ENCODE data around the gene HDDC2. TPM values are rescaled to one million over a fixed set of nuclear protein-coding genes. Genes with fewer than 3 reads are reported as not detected.

The HDDC2 gene
- total RNA-seq, 1 experiment from 2014 or later = 69.8 TPM

- TF ChIP-seq, protein P1, sequence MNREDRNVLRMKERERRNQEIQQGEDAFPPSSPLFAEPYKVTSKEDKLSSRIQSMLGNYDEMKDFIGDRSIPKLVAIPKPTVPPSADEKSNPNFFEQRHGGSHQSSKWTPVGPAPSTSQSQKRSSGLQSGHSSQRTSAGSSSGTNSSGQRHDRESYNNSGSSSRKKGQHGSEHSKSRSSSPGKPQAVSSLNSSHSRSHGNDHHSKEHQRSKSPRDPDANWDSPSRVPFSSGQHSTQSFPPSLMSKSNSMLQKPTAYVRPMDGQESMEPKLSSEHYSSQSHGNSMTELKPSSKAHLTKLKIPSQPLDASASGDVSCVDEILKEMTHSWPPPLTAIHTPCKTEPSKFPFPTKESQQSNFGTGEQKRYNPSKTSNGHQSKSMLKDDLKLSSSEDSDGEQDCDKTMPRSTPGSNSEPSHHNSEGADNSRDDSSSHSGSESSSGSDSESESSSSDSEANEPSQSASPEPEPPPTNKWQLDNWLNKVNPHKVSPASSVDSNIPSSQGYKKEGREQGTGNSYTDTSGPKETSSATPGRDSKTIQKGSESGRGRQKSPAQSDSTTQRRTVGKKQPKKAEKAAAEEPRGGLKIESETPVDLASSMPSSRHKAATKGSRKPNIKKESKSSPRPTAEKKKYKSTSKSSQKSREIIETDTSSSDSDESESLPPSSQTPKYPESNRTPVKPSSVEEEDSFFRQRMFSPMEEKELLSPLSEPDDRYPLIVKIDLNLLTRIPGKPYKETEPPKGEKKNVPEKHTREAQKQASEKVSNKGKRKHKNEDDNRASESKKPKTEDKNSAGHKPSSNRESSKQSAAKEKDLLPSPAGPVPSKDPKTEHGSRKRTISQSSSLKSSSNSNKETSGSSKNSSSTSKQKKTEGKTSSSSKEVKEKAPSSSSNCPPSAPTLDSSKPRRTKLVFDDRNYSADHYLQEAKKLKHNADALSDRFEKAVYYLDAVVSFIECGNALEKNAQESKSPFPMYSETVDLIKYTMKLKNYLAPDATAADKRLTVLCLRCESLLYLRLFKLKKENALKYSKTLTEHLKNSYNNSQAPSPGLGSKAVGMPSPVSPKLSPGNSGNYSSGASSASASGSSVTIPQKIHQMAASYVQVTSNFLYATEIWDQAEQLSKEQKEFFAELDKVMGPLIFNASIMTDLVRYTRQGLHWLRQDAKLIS (CRISPR knock-in tag; IDR thresholded peaks at IDR 0.05; ENCODE audit: borderline replicate concordance) = no peak
- TF ChIP-seq, protein P2, sequence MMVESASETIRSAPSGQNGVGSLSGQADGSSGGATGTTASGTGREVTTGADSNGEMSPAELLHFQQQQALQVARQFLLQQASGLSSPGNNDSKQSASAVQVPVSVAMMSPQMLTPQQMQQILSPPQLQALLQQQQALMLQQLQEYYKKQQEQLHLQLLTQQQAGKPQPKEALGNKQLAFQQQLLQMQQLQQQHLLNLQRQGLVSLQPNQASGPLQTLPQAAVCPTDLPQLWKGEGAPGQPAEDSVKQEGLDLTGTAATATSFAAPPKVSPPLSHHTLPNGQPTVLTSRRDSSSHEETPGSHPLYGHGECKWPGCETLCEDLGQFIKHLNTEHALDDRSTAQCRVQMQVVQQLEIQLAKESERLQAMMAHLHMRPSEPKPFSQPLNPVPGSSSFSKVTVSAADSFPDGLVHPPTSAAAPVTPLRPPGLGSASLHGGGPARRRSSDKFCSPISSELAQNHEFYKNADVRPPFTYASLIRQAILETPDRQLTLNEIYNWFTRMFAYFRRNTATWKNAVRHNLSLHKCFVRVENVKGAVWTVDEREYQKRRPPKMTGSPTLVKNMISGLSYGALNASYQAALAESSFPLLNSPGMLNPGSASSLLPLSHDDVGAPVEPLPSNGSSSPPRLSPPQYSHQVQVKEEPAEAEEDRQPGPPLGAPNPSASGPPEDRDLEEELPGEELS (CRISPR knock-in tag; IDR thresholded peaks at IDR 0.05) = no peak
- TF ChIP-seq, protein P3, sequence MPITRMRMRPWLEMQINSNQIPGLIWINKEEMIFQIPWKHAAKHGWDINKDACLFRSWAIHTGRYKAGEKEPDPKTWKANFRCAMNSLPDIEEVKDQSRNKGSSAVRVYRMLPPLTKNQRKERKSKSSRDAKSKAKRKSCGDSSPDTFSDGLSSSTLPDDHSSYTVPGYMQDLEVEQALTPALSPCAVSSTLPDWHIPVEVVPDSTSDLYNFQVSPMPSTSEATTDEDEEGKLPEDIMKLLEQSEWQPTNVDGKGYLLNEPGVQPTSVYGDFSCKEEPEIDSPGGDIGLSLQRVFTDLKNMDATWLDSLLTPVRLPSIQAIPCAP (CRISPR knock-in tag; IDR thresholded peaks at IDR 0.05) = no peak
- TF ChIP-seq IRF2 (CRISPR knock-in tag; IDR thresholded peaks at IDR 0.05; ENCODE audit: borderline replicate concordance, low read depth) = no peak
- TF ChIP-seq ATF6 (CRISPR knock-in tag; IDR thresholded peaks at IDR 0.05) = no peak
Observed at GRCh38 chr6:125304970-125305660, 3.3 kb upstream of the HDDC2 start (continued).

- H3K27me3 Mint-ChIP-seq (ENCODE audit: low read depth) = peaks cover 6% of the 10 kb centered on the region
- peaks cover 21% of the 10 kb centered on the region for H3K36me3 Mint-ChIP-seq
- H3K27ac Mint-ChIP-seq = no peak overlapping the region
- ATAC-seq (no peak), DNase-seq (ENCODE audit: low spot score) (no peak)
- H3K4me1 Mint-ChIP-seq = peaks cover 16% of the 10 kb centered on the region
- H3K9me3 Mint-ChIP-seq = peaks cover 18% of the 10 kb centered on the region
- CTCF ChIA-PET = no interaction called here
- H3K4me3 Mint-ChIP-seq = peak overlapping the region; percentile 10; the same call in 1 of the 2 replicates
- POLR2A ChIA-PET = no interaction called here
- TF ChIP-seq MXD4 (CRISPR knock-in tag; IDR thresholded peaks at IDR 0.05; ENCODE audit: borderline replicate concordance) = no peak
Observed at GRCh38 chr6:125303512-125303854, 1.7 kb upstream of the HDDC2 start.

DNA sequence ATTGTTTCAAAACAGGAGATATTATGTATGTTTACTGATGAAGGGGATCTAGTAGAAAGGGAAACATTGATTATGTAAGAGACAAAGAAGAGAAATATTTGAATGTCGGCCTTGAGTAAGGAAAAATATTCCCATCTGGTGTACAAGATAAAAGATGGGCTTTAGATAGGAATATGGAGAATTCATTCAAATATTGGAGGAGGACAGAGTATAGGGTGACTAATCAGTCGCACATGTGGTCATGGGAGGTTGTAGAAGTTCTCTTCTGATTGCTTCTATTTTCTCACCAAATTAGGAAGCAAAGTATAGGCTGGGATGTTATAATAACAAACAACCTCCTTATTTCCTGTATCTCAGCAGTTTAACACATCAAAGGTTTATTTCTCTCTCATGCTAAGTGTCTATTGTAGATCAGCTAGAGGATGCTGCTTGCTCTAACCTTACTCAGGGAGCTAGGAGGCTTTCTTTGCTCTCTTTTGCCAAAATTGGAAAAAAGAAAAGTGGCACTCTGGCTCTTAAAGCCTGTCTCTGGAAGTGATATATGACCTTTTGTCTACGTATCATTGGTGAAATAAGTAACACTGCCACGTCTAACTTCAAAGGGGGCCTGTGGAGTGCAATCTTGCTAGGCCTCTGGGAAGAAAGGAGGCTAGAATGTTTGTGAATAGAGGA is 1.2 kb upstream of the HDDC2 start:
- H3K4me1 Mint-ChIP-seq = peaks cover 16% of the 10 kb centered on the region
- TF ChIP-seq, protein P4, sequence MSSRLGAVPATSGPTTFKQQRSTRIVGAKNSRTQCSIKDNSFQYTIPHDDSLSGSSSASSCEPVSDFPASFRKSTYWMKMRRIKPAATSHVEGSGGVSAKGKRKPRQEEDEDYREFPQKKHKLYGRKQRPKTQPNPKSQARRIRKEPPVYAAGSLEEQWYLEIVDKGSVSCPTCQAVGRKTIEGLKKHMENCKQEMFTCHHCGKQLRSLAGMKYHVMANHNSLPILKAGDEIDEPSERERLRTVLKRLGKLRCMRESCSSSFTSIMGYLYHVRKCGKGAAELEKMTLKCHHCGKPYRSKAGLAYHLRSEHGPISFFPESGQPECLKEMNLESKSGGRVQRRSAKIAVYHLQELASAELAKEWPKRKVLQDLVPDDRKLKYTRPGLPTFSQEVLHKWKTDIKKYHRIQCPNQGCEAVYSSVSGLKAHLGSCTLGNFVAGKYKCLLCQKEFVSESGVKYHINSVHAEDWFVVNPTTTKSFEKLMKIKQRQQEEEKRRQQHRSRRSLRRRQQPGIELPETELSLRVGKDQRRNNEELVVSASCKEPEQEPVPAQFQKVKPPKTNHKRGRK (CRISPR knock-in tag; IDR thresholded peaks at IDR 0.05; ENCODE audit: borderline replicate concordance) = no peak
- TF ChIP-seq TEAD4 (CRISPR knock-in tag; IDR thresholded peaks at IDR 0.05) (no peak), KAT7 (CRISPR knock-in tag; IDR thresholded peaks at IDR 0.05; ENCODE audit: borderline replicate concordance) (no peak), SMAD4 (CRISPR knock-in tag; IDR thresholded peaks at IDR 0.05) (no peak), ATF3 (CRISPR knock-in tag; conservative IDR thresholded peaks at IDR 0.05) (no peak), E2F1 (CRISPR knock-in tag; IDR thresholded peaks at IDR 0.05) (no peak), NR3C1 (CRISPR knock-in tag; conservative IDR thresholded peaks at IDR 0.05; ENCODE audit: low read depth) (no peak), CREB1 (CRISPR knock-in tag; IDR thresholded peaks at IDR 0.05) (no peak), FOXJ3 (CRISPR knock-in tag; IDR thresholded peaks at IDR 0.05; ENCODE audit: borderline replicate concordance) (no peak)
- TF ChIP-seq, protein P5, sequence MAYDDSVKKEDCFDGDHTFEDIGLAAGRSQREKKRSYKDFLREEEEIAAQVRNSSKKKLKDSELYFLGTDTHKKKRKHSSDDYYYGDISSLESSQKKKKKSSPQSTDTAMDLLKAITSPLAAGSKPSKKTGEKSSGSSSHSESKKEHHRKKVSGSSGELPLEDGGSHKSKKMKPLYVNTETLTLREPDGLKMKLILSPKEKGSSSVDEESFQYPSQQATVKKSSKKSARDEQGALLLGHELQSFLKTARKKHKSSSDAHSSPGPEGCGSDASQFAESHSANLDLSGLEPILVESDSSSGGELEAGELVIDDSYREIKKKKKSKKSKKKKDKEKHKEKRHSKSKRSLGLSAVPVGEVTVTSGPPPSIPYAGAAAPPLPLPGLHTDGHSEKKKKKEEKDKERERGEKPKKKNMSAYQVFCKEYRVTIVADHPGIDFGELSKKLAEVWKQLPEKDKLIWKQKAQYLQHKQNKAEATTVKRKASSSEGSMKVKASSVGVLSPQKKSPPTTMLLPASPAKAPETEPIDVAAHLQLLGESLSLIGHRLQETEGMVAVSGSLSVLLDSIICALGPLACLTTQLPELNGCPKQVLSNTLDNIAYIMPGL (CRISPR knock-in tag; IDR thresholded peaks at IDR 0.05) = no peak

More for the DNA sequence above, 1.2 kb upstream of the HDDC2 start:
- ChIA-PET CTCF (interaction anchor here (1.4 kb wide), 1 partner anchor 11 kb away, joined by 5 read pairs; no protein-coding TSS in a partner anchor), POLR2A (no interaction called here)
- DNase-seq (ENCODE audit: low spot score) (no peak), ATAC-seq (no peak)
- H3K27me3 Mint-ChIP-seq (ENCODE audit: low read depth) = peaks cover 6% of the 10 kb centered on the region
- no peak overlapping the region for H3K27ac Mint-ChIP-seq
- peak overlapping the region; percentile 59 for H3K4me3 Mint-ChIP-seq
- peaks cover 18% of the 10 kb centered on the region for H3K9me3 Mint-ChIP-seq
- H3K36me3 Mint-ChIP-seq = peaks cover 25% of the 10 kb centered on the region
